Measurements from ENCODE around the gene STK11.

The STK11 gene

GRCh38 chr19:1270854-1271527 is 65.4 kb downstream of the STK11 start:
- in situ Hi-C loops (cut with MboI; ENCODE audit: low sequenced_read_pairs), result loop anchor here (10.0 kb wide), 1 partner anchor 104 kb away; no protein-coding TSS in a partner anchor

DNA sequence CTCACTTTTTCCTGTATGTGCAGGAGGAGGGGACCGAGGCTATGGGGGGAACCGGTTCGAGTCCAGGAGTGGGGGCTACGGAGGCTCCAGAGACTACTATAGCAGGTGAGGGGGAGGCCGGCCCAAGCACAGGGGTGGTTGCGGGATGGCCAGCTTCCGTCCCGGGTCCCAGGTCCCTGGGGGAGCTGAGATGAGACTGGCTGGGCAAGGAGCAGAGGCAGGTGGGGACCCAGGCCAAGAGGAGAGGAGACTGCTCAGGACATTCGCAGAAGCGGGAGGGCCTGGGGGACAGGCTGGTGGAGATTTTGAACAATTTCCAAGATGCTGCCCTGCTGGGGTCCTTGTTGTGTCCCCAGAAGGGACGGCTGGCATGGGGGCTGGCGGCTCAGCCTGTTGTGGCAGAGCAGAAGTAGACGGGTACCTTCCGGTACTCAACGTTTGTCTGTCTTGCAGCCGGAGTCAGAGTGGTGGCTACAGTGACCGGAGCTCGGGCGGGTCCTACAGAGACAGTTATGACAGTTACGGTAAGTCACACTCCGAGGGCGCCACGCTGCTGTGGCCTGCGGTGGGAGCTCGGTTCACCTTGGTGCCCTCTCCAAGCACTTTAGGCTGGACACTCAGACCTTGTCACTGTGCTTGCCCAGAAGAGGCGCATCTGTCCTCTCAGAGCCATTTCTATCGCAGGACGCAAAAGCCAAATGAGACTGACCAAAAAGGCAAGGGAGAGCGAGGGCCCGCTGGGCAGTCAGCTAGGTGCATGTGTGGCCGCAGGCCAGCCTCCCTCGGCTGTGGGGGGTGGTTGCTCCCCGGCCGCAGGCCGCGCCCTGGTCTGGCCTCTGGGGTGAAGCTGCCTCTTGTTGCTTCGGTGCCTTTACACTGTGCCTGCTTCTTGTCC is 66.2 kb downstream of the STK11 start:
- in situ Hi-C loops (cut with MboI; ENCODE audit: low sequenced_read_pairs), result loop anchor here (10.0 kb wide), 1 partner anchor 103 kb away; no protein-coding TSS in a partner anchor

- in situ Hi-C loops (cut with MboI; ENCODE audit: low sequenced_read_pairs), result loop anchor here (10.0 kb wide), 1 partner anchor 102 kb away; no protein-coding TSS in a partner anchor
Measured at GRCh38 chr19:1272423-1273262, 67.1 kb downstream of the STK11 start.

GRCh38 chr19:1273263-1274041 is 67.9 kb downstream of the STK11 start:
- in situ Hi-C loops (cut with MboI; ENCODE audit: low sequenced_read_pairs), result loop anchor here (10.0 kb wide), 1 partner anchor 101 kb away; no protein-coding TSS in a partner anchor

DNA sequence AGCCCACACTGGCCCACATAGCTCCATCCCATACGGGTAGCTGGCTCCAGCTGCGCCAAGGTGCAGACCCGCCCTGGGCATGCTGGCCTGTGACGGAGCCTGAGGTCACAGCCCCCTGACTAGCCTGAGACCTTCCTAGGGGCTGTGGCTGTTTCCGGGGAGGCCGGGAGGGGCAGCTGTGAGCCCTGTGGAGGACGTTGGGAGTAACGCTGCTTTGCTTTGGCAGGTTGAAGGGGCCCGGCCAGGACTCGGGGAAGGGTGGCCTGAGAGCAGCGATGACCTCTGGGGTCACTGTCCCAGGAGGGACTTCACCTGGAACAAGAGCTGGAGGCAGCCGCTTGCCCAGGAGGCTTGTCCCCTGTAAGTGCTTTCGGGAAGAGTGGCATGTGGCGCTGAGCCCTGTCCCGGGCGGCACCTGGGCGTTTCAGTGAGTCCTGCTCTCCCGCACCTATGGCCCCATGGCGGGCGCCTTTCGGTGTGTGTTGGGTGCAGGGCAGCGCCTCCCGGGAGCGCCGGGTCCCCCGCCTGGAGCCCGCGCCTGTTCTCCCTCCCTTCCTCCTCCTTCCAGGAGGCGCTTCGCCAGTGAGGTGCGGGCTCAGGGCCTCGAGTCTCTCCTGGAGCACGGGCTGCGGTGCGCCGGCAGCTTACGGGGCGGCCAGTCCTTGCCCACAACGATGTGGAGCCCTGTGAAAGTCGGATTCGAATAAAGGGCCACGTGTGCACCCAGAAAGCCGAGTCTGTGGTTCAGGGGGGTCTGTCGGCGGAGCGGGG is 68.7 kb downstream of the STK11 start:
- in situ Hi-C loops (cut with MboI; ENCODE audit: low sequenced_read_pairs), result loop anchor here (10.0 kb wide), 1 partner anchor 101 kb away; no protein-coding TSS in a partner anchor

DNA sequence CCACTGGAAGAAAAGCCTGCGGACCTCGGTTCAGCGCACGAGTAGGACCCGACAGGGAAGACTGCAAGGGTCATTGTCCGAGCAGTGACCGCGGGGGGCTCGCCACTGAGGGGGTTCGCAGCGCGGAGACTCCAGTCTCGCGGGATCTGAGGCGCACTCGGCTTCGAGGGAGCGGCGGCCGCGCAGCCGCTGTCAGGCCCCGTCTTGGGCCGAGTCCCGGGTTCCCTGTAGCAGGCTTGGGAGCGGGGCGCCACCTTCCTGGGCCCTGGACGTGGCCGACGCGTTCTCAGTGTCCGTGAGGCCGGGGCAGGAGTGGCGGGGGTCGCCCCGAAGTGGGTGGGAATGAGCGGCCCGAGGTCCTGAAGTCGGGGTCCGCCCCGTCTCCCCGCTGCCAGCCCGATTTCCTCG is 69.3 kb downstream of the STK11 start:
- in situ Hi-C loops (cut with MboI; ENCODE audit: low sequenced_read_pairs), result loop anchor here (10.0 kb wide), 1 partner anchor 100 kb away; no protein-coding TSS in a partner anchor

DNA sequence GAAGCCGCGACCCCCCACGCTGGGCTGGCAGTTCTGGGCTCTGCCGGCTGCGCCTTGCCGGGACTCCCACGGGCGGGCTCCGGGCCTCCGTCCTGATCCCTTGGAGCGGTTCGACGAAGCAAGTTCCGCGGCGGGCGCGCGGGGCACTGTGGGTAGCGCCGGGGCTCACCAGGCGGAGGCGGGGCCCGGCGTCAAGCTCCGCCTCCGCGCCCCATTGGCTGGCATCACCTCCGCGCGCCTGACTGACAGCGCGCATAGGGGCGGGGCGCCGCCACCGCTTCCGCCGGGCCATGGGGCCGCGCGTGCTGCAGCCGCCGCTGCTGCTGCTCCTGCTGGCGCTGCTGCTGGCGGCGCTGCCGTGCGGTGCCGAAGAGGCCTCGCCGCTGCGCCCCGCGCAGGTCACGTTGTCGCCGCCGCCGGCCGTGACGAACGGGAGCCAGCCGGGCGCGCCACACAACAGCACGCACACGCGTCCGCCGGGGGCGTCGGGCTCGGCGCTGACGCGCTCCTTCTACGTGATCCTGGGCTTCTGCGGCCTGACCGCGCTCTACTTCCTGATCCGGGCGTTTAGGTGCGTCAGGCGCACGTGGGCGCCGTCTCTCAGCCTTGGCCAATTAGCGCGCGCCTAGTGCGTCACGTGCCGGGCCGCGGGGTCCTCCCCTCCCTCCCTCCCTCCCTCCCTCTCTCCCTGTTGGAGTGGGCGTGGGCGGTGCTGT is 69.8 kb downstream of the STK11 start, which contains the start of gene FAM174C:
TSS of gene FAM174C (plus strand) at position 271 of the 716 bp plus-strand sequence. CDS start at position 291, 20 bp downstream.
- in situ Hi-C loops (cut with MboI; ENCODE audit: low sequenced_read_pairs), result loop anchor here (10.0 kb wide), 1 partner anchor 99 kb away; no protein-coding TSS in a partner anchor

DNA sequence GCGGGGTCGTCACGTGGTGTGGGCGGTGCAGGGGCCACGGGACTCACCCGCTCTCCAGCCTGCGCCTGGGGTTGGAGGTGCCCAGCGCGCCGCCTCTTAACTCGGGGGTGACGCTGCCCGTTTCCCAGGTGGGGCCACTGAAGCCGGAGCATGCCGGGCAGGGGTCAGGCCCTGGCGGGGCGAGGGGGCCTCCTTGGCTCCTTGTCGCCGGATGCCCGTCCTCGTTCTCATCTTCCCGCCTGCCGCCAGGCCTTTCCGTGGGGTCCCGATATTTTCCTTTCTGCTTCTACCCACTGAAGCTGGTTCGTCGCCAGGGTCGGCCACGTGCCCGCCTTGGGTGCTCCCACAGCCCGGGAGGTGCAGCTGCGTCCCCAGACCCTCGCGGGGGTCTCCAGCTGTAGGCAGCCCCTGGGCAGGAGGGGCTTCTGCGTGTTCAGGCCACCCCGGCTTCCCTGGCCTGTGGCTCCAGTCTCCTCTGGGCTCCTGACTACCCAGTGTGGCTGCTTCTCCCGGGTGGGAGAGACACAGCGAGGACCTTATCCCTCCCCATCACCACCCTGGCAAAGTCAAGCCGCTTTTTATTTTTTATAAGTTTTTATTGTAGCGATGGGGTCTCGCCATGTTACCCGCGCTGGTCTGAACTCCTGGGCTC is 70.5 kb downstream of the STK11 start:
- in situ Hi-C loops (cut with MboI; ENCODE audit: low sequenced_read_pairs), result loop anchor here (10.0 kb wide), 1 partner anchor 99 kb away; no protein-coding TSS in a partner anchor

GRCh38 chr19:1276628-1277022 is 71.0 kb downstream of the STK11 start:
- in situ Hi-C loops (cut with MboI; ENCODE audit: low sequenced_read_pairs), result loop anchor here (10.0 kb wide), 1 partner anchor 98 kb away; no protein-coding TSS in a partner anchor

DNA sequence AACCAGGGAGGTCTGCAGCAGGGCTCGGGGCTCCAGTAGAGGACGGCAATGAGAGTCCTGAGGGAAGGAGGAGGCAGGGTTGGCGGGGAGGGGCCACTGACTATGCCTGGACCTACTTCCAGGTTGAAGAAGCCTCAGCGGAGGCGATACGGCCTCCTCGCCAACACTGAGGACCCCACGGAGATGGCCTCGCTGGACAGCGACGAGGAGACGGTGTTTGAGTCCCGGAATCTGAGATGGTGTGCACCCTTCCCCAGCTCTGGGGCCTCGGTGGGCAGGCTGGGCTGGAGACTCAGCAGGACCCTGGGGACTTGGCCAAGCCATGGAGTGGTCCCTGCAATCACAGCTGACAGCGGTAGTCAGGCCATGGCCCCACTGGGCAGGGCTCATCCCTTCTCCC is 71.5 kb downstream of the STK11 start:
- in situ Hi-C loops (cut with MboI; ENCODE audit: low sequenced_read_pairs), result loop anchor here (10.0 kb wide), 1 partner anchor 98 kb away; no protein-coding TSS in a partner anchor
